Thyroid gland (tissue), 4 donors: ENCODE results near the gene MTERF1.

ENCODE experiments used
- POLR2A ChIP-seq, 2 donors: fragments of 450-650 bp; IDR thresholded peaks; one replicate each; pipeline ENCODE4 v1.6.1; 2017; ENCODE audit warnings: antibody characterized with exemption in 2 of 2, mild to moderate bottlenecking in 2 of 2, moderate library complexity in 1 of 2
- TF ChIP-seq, protein P1 (sequence below), 6 experiments: fragments of 200-600 bp in 3 of 6; fragments of 450-650 bp in 3 of 6; sonication (generic) in 3 of 6; IDR thresholded peaks; one replicate each; pipeline ENCODE4 v1.5.1; 2016 to 2019; ENCODE audit warnings: antibody characterized with exemption in 6 of 6, mild to moderate bottlenecking in 2 of 6, inconsistent platforms in 1 of 6, moderate library complexity in 1 of 6

- TF ChIP-seq, protein P1, sequence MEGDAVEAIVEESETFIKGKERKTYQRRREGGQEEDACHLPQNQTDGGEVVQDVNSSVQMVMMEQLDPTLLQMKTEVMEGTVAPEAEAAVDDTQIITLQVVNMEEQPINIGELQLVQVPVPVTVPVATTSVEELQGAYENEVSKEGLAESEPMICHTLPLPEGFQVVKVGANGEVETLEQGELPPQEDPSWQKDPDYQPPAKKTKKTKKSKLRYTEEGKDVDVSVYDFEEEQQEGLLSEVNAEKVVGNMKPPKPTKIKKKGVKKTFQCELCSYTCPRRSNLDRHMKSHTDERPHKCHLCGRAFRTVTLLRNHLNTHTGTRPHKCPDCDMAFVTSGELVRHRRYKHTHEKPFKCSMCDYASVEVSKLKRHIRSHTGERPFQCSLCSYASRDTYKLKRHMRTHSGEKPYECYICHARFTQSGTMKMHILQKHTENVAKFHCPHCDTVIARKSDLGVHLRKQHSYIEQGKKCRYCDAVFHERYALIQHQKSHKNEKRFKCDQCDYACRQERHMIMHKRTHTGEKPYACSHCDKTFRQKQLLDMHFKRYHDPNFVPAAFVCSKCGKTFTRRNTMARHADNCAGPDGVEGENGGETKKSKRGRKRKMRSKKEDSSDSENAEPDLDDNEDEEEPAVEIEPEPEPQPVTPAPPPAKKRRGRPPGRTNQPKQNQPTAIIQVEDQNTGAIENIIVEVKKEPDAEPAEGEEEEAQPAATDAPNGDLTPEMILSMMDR (IDR thresholded peaks at IDR 0.05) = no peak
- no peak for TF ChIP-seq POLR2A (IDR thresholded peaks at IDR 0.05)
These were observed 11.7 kb upstream of the MTERF1 start for GRCh38 chr7:91892099-91892705.
